ENCODE measurements around the gene AGO4.

DNA sequence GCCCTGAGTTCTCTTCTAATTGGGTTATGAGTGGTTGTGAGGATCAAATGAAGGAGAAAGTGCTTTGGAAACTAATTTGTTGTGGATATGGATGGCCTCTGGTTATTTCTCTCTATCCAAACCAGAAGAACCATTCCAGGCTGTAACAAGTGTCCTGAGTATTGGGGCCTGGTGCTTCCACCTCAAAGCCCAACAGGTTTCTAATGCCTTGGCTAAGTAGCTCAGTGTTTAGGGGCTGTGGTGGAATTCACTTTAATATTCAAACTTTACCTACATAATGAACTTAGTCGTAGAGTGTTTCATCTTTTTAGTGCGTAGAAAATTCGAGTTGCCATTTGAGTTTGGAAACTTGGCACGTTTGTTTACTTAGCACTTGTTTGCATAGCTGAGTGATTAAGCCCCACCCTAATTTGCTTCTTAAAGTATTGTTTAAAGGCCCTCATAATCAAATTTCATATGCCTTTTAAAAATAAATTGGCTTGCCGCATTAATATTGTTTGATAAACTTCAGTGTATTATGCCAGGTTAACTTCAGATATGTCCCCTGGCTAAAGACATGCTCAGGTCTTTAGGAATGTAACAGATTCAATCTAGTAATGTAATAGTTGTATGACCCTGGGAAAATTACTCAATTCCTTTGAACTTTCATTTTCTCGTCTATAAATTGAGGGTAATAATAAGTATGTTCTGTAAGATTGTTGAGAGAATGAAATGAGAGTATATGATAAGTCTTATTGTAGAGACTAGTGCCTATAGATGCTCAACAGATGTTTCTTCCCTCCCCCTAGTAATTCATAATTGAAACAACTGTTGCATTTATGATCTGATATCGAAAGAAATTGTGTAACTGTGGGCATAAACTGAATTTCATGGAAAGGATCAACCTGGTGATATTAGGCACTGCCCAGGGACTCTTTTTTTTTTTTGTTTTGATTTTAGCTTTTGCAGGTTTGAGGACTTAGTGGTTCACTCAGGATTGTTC lies 1.6 kb downstream of the AGO4 start:
- TF ChIP-seq, protein P1, sequence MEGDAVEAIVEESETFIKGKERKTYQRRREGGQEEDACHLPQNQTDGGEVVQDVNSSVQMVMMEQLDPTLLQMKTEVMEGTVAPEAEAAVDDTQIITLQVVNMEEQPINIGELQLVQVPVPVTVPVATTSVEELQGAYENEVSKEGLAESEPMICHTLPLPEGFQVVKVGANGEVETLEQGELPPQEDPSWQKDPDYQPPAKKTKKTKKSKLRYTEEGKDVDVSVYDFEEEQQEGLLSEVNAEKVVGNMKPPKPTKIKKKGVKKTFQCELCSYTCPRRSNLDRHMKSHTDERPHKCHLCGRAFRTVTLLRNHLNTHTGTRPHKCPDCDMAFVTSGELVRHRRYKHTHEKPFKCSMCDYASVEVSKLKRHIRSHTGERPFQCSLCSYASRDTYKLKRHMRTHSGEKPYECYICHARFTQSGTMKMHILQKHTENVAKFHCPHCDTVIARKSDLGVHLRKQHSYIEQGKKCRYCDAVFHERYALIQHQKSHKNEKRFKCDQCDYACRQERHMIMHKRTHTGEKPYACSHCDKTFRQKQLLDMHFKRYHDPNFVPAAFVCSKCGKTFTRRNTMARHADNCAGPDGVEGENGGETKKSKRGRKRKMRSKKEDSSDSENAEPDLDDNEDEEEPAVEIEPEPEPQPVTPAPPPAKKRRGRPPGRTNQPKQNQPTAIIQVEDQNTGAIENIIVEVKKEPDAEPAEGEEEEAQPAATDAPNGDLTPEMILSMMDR (IDR thresholded peaks at IDR 0.05), result no peak
- no peak for TF ChIP-seq POLR2A (IDR thresholded peaks at IDR 0.05)
